Measurements from ENCODE around the gene TMEM139. TPM values are rescaled to one million over a fixed set of nuclear protein-coding genes. Genes with fewer than 3 reads are reported as not detected.
"Not testable (repeated sequence)": the region's sequence is repeated elsewhere in the genome, so short reads cannot be mapped to it uniquely, and the experiment has no call there.

The TMEM139 gene
- total RNA-seq, 1 donor: not detected

- DNase-seq (ENCODE audit: low read depth in 2 of 3, low spot score in 2 of 3): no peak
These were observed 27.3 kb upstream of the TMEM139 start for GRCh38 chr7:143257501-143257900.

GRCh38 chr7:143258831-143259230 is 25.9 kb upstream of the TMEM139 start:
- no peak for DNase-seq (ENCODE audit: low read depth in 2 of 3, low spot score in 2 of 3)

GRCh38 chr7:143259765-143260164 is 25.0 kb upstream of the TMEM139 start:
- no peak for DNase-seq (ENCODE audit: low read depth in 2 of 3, low spot score in 2 of 3)

GRCh38 chr7:143261901-143262300 is 22.9 kb upstream of the TMEM139 start:
- no peak for DNase-seq (ENCODE audit: low read depth in 2 of 3, low spot score in 2 of 3)

GRCh38 chr7:143263266-143264195 is 21.2 kb upstream of the TMEM139 start, which contains the start of gene GSTK1:
Gene GSTK1, plus strand, starts transcription at chr7:143263441. Its CDS starts 73 bp downstream, at chr7:143263514.
- DNase-seq (ENCODE audit: low read depth in 2 of 3, low spot score in 2 of 3): peak; percentile 47 to 68 (median 59)

GRCh38 chr7:143264196-143264568 is 20.6 kb upstream of the TMEM139 start:
- DNase-seq (ENCODE audit: low read depth in 2 of 3, low spot score in 2 of 3): not testable (repeated sequence)

- DNase-seq (ENCODE audit: low read depth in 2 of 3, low spot score in 2 of 3): no peak
These were observed 19.6 kb upstream of the TMEM139 start for GRCh38 chr7:143265017-143265693.

- no peak for DNase-seq (ENCODE audit: low read depth in 2 of 3, low spot score in 2 of 3)
These were observed 15.5 kb upstream of the TMEM139 start for GRCh38 chr7:143269251-143269650.

GRCh38 chr7:143271240-143271639 is 13.5 kb upstream of the TMEM139 start:
- DNase-seq (ENCODE audit: low read depth in 2 of 3, low spot score in 2 of 3): no peak

GRCh38 chr7:143272871-143273270 is 11.9 kb upstream of the TMEM139 start:
- DNase-seq (ENCODE audit: low read depth in 2 of 3, low spot score in 2 of 3): no peak

GRCh38 chr7:143279186-143280098 is 5.3 kb upstream of the TMEM139 start:
- DNase-seq (ENCODE audit: low read depth in 2 of 3, low spot score in 2 of 3): peak in 1 of 3 donors; percentile 43

- no peak for DNase-seq (ENCODE audit: low read depth in 2 of 3, low spot score in 2 of 3)
These were observed 4.6 kb upstream of the TMEM139 start for GRCh38 chr7:143280160-143280559.

- DNase-seq (ENCODE audit: low read depth in 2 of 3, low spot score in 2 of 3): no peak
These were observed 4.2 kb upstream of the TMEM139 start for GRCh38 chr7:143280566-143280965.

- no peak for DNase-seq (ENCODE audit: low read depth in 2 of 3, low spot score in 2 of 3)
These were observed 3.2 kb upstream of the TMEM139 start for GRCh38 chr7:143281529-143281928.

GRCh38 chr7:143282124-143282523 is 2.6 kb upstream of the TMEM139 start:
- DNase-seq (ENCODE audit: low read depth in 2 of 3, low spot score in 2 of 3): no peak

GRCh38 chr7:143283381-143283780 is 1.4 kb upstream of the TMEM139 start:
- no peak for DNase-seq (ENCODE audit: low read depth in 2 of 3, low spot score in 2 of 3)

GRCh38 chr7:143285470-143285778 is 666 bp downstream of the TMEM139 start:
- no peak for DNase-seq (ENCODE audit: low read depth in 2 of 3, low spot score in 2 of 3)

- no peak for DNase-seq (ENCODE audit: low read depth in 2 of 3, low spot score in 2 of 3)
These were observed 1.2 kb downstream of the TMEM139 start for GRCh38 chr7:143285806-143286521.

- DNase-seq (ENCODE audit: low read depth in 2 of 3, low spot score in 2 of 3): no peak
These were observed 1.7 kb downstream of the TMEM139 start for GRCh38 chr7:143286522-143286890.

- no peak for DNase-seq (ENCODE audit: low read depth in 2 of 3, low spot score in 2 of 3)
These were observed 2.7 kb downstream of the TMEM139 start for GRCh38 chr7:143287339-143287934.

Data from hematopoietic multipotent progenitor cell (in vitro differentiated cells).